ENCODE measurements around the gene FBXO39. TPM values are rescaled to one million over a fixed set of nuclear protein-coding genes. Genes with fewer than 3 reads are reported as not detected.

Gene FBXO39
- polyA plus RNA-seq, 3 donors = 0.12 TPM; not detected in 2

GRCh38 chr17:6786618-6787017, 10.6 kb downstream of the FBXO39 start:
- peaks cover 31 to 78% (median 45%) of the 10 kb centered on the region in 3 donors for H3K27me3 Mint-ChIP-seq (ENCODE audit: low read depth in 3 of 3)
- Histone ChIP-seq H3K4me1 (ENCODE audit: control insufficient read depth in 1 of 2, insufficient read depth in 2 of 2, low read length in 2 of 2) (no peaks in the 10 kb centered on the region), H3K9me3 (replicated peaks in 1 of 2; ENCODE audit: control insufficient read depth in 1 of 2, insufficient read depth in 1 of 2, low read length in 2 of 2) (no peaks in the 10 kb centered on the region), H3K4me3 (replicated peaks in 1 of 3; ENCODE audit: low read depth in 2 of 3, low read length in 3 of 3) (no peak overlapping the region), H3K27me3 (ENCODE audit: control insufficient read depth in 2 of 2, insufficient read depth in 2 of 2, low read length in 2 of 2) (peaks cover 32 to 34% of the 10 kb centered on the region in 2 donors), H4K20me1 (ENCODE audit: insufficient read depth, low read length) (no peaks in the 10 kb centered on the region), H3K9ac (ENCODE audit: insufficient read depth, low read length, poor library complexity, severe bottlenecking) (no peak overlapping the region), H3K27ac (ENCODE audit: low read depth in 1 of 2, low read length in 2 of 2) (no peak overlapping the region), H3K79me2 (ENCODE audit: insufficient read depth, low read length) (no peaks in the 10 kb centered on the region), H3K36me3 (replicated peaks in 1 of 2; ENCODE audit: control insufficient read depth in 1 of 2, insufficient read depth in 2 of 2, low read length in 2 of 2) (no peaks in the 10 kb centered on the region), H3K4me2 (replicated peaks; ENCODE audit: extremely low read depth, low read length, poor library complexity, severe bottlenecking) (no peak overlapping the region), H2AFZ (ENCODE audit: insufficient read depth, low read depth, low read length, poor library complexity, severe bottlenecking) (no peak overlapping the region)
- H3K4me3 Mint-ChIP-seq = no peak overlapping the region
- H3K27ac Mint-ChIP-seq = no peak overlapping the region
- no peak for TF ChIP-seq CTCF (IDR thresholded peaks at IDR 0.05)
- intact Hi-C loops (cut with micrococcal nuclease) = no loop called here
- H3K4me1 Mint-ChIP-seq = peaks cover 2% of the 10 kb centered on the region
- no peaks in the 10 kb centered on the region for H3K36me3 Mint-ChIP-seq
- peaks cover 0 to 4% (median 1%) of the 10 kb centered on the region in 7 donors for H3K9me3 Mint-ChIP-seq
- 77% methylated on average over 6 of the region's 8 CpGs for WGBS (ENCODE audit: insufficient coverage)
- no peak for DNase-seq

- H3K4me1 Mint-ChIP-seq = peaks cover 2% of the 10 kb centered on the region
- H3K36me3 Mint-ChIP-seq = no peaks in the 10 kb centered on the region
- Histone ChIP-seq H3K36me3 (replicated peaks in 1 of 2; ENCODE audit: control insufficient read depth in 1 of 2, insufficient read depth in 2 of 2, low read length in 2 of 2) (no peaks in the 10 kb centered on the region), H2AFZ (ENCODE audit: insufficient read depth, low read depth, low read length, poor library complexity, severe bottlenecking) (no peak overlapping the region), H3K9me3 (replicated peaks in 1 of 2; ENCODE audit: control insufficient read depth in 1 of 2, insufficient read depth in 1 of 2, low read length in 2 of 2) (no peaks in the 10 kb centered on the region), H4K20me1 (ENCODE audit: insufficient read depth, low read length) (no peaks in the 10 kb centered on the region), H3K4me3 (replicated peaks in 1 of 3; ENCODE audit: low read depth in 2 of 3, low read length in 3 of 3) (no peak overlapping the region), H3K9ac (ENCODE audit: insufficient read depth, low read length, poor library complexity, severe bottlenecking) (no peak overlapping the region), H3K79me2 (ENCODE audit: insufficient read depth, low read length) (no peaks in the 10 kb centered on the region), H3K4me2 (replicated peaks; ENCODE audit: extremely low read depth, low read length, poor library complexity, severe bottlenecking) (no peak overlapping the region), H3K27ac (ENCODE audit: low read depth in 1 of 2, low read length in 2 of 2) (no peak overlapping the region), H3K4me1 (ENCODE audit: control insufficient read depth in 1 of 2, insufficient read depth in 2 of 2, low read length in 2 of 2) (no peaks in the 10 kb centered on the region), H3K27me3 (ENCODE audit: control insufficient read depth in 2 of 2, insufficient read depth in 2 of 2, low read length in 2 of 2) (peaks cover 31 to 32% of the 10 kb centered on the region in 2 donors)
- intact Hi-C loops (cut with micrococcal nuclease) = no loop called here
- H3K27ac Mint-ChIP-seq = no peak overlapping the region
- TF ChIP-seq CTCF (IDR thresholded peaks at IDR 0.05) = no peak
- peak overlapping the region in 1 of 2 donors; percentile 39 for H3K4me3 Mint-ChIP-seq
- DNase-seq = no peak
- WGBS (ENCODE audit: insufficient coverage) = 71% methylated on average over 8 of the region's 10 CpGs
- peaks cover 0 to 4% (median 1%) of the 10 kb centered on the region in 7 donors for H3K9me3 Mint-ChIP-seq
- H3K27me3 Mint-ChIP-seq (ENCODE audit: low read depth in 3 of 3) = peaks cover 28 to 76% (median 42%) of the 10 kb centered on the region in 3 donors
These were observed 11.2 kb downstream of the FBXO39 start for GRCh38 chr17:6787081-6787693.
